HG03558 (cell line): ENCODE results near the gene YY1.
"Not testable (repeated sequence)": the region's sequence is repeated elsewhere in the genome, so short reads cannot be mapped to it uniquely, and the experiment has no call there.

ENCODE experiments used
- ATAC-seq: cut with Tn5 transposase; IDR thresholded peaks from one replicate; pipeline ENCODE4 v1.9.1; 2021; ENCODE audit warnings: moderate number of reproducible peaks; ENCODE audit not compliant: unreplicated experiment; ENCODE audit errors: extremely low read depth

The YY1 gene

DNA sequence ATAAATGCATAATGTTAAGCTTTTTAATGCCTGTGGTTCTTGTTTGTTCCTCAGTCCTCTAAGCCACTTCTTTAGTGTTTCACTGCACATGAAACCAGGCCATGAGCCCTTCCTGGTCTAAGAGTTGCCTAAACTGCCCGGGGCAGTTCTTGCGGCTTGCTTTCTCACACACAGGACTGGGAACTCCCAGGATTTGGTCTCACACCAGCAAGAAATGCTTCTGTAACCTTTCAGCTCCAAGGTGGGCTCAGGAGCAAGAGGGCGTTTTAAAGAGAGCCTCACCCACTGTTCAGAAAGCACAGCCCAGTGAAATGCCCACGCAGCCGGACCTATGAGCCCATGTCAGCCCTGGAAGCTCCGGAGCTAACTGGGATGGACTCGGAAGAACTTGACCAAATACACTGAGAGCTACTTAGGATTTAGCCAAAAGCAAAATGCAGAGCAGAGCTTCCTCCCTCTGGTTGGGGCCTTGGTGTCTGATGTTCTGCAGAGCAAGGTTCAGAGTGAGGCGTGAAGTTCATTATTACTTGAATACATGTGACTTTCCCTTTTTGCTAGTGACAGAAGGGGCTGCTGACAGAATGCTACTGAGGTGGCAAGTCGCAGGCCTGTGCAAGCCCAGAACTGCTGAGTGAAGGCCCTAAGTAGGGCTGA, 43.9 kb downstream of the YY1 start:
- no peak for ATAC-seq

GRCh38 chr14:100283436-100283835, 44.5 kb downstream of the YY1 start:
- not testable (repeated sequence) for ATAC-seq

GRCh38 chr14:100283984-100284881, 45.3 kb downstream of the YY1 start:
- ATAC-seq, result no peak

- peak; percentile 75 for ATAC-seq
These were observed 46.3 kb downstream of the YY1 start for GRCh38 chr14:100285021-100285912.

DNA sequence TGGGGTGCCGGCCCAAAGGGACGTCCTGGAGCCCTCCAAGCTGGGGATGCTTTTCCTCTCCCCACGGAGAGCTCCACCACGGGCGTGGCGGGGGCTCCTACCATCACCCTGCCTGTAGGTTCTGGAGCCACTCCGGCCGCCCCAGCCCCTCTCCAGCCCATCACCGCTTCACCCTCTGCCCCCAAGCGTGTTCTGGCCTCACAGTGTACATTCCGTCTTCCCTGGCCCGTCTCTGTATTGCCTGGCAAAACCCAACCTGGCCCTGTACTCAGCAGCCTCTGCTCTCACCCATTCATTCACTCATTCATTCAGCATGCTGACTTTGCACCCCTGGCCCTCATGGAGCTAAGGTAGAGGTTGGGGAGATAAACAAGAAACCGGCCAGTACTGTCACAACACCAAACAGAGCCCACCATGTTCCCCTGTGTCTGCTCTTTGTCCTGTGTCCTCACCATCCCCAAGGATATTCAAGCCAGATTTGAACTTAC, 47.0 kb downstream of the YY1 start:
- no peak for ATAC-seq

- ATAC-seq, result no peak
These were observed 47.7 kb downstream of the YY1 start for GRCh38 chr14:100286484-100287191.

- no peak for ATAC-seq
These were observed 48.5 kb downstream of the YY1 start for GRCh38 chr14:100287202-100287997.

DNA sequence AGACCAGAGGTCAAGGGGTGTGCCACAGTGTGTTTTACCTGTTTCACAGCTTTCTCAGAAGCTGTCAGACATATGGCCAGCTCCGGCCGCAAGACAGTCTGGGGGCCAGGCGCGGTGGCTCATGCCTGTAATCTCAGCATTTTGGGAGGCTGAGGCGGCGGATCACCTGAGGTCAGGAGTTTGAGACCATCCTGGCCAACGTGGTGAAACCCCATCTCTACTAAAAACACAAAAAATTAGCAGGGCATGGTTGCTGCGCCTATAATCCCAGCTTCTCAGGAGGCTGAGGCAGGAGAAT, 49.0 kb downstream of the YY1 start:
- ATAC-seq, result not testable (repeated sequence)

DNA sequence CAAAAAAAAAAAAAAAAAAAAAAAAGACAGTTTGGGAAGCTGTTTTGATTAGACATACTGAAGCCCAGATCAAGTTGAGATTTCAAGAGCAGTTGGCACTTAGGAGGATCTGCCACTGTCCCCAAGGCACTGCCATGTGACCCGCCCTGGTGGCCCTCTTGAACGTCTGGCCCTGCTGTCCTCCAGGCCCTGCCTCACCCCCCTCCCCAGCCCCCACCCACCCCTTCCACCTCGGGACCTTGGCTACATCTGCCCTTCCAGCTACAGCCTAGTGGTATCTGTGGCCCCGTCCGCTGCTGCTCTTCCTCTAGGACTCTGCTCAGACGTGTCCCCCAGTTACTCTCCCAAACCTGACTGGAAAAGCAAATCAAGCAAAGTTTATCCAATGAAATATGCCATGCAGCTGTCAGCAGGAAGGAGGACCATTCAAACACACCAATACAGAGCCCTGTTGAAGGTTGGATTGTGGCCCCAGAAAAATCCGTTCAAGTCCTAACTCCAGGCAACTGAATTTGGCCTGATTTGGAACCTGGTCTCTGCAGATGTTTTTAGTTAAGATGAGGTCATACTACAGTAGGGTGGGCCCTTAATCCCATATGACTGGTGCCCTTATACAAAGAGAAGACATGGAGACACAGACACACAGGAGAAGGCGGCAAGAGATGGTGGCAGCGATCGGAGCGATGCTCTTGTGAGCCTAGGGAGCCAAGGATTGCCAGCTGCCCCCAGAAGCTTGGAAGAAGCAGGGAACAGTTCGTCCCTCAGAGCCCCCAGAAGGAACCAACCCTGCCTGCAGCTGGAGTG, 49.6 kb downstream of the YY1 start:
- no peak for ATAC-seq

- no peak for ATAC-seq
These were observed 51.1 kb downstream of the YY1 start for GRCh38 chr14:100289916-100290606.

DNA sequence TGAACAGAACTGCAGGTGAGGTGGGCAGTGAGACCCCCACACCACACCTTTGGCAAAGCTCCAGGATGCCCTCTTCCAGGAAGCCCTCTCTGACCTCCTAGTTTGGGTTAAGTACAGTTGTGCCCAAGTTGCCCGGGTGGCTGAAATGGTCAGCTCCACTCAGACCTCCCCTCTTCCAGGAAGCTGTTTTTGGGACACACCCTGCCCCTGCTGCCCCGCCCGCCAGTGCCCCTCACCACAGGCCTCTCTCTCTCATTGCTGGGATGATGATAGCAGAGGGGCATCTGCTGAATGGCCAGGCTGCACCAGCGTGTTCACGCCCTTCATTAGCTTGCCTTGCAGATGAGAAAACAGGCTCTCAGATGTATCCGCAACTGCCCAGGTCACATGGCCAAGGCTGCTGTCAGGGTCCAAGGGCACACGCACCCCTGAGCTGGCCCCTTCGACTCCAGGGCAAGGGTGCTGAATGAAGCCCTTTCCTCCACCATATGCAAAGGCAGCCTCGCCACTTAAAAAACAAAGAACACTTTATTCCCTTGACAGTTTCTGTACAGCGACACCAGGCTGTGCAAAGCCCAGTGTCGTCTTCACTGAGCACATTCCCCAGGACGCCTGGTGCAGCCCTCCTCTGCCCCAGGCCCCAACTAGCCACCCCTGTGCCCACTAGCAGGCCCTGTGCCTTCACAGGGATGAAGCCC, 51.8 kb downstream of the YY1 start:
- ATAC-seq, result no peak

DNA sequence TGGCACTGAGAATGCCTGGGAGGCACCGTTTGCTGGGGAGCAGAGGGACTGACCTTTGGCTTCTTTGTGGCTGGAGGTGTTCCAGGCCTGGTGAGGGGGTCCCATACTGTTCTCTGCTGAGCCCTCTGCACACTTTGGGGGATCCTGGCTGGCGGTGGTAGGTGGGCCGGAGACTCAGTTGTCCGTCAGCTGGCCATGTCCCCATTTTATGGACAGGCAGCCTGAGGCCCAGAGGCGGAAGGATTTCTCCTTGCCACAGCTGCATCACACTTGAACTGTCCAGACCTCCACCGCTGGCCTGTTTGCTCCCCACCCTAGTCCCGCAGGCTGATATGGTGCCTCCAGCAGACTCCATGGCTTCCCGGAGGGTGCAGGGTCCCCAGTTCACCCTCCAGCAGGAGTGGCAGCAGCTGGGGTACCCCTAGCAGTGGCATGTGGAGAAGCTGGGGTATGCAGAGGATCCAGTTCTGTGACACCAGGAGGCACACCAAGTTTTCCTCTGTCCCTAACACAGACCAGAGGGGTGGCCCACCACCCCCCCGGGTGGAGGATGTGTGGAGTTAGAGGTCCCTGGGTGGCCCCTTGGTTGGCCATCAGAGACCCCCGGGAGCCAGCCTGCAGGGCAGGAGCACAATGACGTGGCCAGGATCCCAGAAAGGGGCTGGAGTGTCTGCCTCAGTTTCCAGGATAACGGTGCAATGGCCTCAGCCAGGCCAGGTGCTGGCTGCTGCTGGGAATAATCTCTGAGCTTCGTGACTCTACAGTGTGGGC, 52.5 kb downstream of the YY1 start:
- ATAC-seq, result no peak

DNA sequence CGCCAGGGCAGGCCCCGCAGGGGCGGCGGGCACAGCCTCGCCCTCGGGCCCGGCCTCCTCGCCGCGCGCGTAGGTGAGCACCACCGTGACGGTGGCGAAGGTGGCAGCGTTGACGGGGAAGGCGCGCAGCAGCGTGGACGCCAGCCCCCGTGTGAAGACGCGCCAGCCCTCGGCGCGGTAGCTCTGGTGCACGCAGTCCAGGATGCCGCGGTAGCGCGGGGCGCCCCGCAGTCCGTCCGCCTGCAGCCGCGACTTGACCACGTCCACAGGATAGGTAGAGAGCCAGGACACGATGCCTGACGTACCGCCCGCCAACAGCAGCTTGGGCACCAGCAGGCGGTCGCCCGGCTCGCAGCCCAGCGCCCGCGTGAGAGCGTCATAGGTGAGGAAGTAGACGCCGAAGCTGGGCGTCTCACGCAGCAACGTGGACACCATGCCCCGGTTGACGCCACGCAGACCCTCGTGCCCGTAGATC, 53.4 kb downstream of the YY1 start:
- ATAC-seq, result no peak

- ATAC-seq, result no peak
These were observed 54.0 kb downstream of the YY1 start for GRCh38 chr14:100292776-100293461.

- no peak for ATAC-seq
These were observed 54.7 kb downstream of the YY1 start for GRCh38 chr14:100293497-100294212.
